NCI-H1436 (cell line): Measurements from ENCODE around the gene TMEM163.
"Not testable (repeated sequence)": the region's sequence is repeated elsewhere in the genome, so short reads cannot be mapped to it uniquely, and the experiment has no call there.

Source experiments
- DNase-seq: peaks from one replicate; lab custom pipeline; 2025; lab: John Stamatoyannopoulos, UW

The TMEM163 gene

DNA sequence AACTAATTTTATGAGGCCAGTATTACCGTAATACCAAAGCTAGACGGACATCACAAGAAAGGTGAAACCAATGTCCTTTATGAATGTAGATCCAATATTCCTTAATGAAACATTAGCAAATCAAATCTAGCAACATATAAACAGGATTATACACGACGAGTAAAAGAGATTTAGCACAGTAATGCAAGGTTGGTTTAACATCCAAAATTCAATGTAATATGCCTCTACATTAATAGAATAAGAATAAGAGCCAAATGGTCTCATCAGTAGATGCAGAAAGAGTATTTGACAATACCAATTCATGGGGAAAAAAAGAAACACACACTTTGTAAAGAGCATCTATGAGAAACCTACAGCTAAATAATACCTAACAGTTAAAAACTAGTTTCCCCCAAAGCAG is 99.5 kb downstream of the TMEM163 start:
- DNase-seq = no peak

DNA sequence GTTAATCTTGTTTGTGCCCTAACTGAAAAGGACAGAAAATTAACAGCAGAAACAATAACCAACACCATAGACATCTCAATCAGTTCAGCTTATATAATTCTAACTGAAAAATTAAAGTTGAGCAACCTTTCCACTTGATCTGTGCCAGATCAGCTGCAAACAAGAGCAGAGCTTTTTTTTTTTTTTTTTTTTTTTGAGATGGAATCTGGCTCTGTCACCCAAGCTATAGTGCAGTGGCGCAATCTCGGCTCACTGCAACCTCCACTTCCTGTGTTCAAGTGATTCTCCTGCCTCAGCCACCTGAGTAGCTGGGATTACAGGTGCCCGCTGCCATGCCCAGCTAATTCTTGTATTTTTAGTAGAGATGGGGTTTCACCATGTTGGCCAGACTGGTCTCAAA is 103.3 kb downstream of the TMEM163 start:
- not testable (repeated sequence) for DNase-seq

DNA sequence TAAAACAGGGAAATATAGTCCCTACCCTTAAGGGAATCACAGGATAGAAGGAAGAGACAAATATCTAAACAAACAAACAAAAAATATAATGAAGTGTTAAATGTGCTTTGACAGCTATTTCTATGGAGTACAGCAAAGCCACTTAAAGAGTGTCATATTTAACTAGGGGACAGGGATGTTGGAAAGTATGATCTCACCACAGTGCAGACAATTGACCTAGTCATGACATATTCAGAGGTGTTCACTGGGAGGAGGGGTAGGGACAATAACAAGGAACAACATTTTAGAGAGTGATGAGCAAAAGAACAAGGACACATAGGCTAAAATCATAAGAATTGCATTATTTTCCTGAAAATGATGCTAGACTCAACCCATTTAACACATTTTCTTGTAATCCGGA is 107.5 kb downstream of the TMEM163 start:
- DNase-seq = no peak

DNA sequence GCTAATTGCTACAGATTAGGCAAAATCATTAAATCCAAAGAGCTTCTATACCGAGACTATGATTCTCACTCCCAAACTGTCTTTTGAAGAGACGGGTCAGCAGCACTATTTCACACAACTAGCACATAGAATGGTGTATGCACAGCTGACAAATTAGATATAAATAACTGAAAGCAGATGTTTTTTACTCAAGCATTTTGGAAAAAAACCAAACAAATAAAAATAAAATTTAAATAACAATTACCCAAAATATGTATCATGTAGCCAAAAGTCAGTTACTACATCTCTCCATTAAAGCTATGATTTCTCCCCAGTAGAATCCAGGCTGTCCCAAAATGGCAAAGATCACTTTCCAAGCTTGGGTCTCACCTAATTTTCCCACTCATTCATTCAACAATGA is 107.9 kb downstream of the TMEM163 start:
- DNase-seq = no peak

DNA sequence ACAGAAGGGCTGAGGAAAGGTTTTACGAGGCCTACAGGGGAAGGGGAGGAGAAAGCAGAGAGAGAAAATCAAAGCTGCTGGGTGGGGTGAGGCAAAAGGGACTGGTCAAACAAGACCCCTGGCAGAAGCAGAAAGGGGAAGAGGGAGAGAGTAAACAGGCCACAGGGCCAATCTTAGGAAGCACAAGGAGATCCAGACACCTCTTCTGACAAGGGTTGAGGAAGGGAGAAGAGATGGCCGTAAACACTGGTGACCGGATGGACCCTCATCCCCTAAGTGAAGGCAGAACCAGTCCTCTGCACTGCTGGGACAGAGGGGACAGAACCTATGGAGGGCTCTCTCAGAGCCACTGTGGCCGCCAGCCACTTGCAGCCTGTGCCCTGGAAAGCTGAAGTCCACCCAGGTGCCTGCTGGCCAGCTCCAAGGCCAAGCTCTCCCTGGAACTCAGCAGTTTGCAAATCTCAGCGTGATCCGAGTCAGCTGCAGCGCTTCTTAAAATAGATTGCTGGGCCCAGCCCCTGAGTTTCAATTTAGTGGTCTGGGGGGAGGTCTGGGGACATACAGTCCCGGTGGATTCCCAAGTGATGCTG is 108.8 kb downstream of the TMEM163 start:
- DNase-seq = no peak

DNA sequence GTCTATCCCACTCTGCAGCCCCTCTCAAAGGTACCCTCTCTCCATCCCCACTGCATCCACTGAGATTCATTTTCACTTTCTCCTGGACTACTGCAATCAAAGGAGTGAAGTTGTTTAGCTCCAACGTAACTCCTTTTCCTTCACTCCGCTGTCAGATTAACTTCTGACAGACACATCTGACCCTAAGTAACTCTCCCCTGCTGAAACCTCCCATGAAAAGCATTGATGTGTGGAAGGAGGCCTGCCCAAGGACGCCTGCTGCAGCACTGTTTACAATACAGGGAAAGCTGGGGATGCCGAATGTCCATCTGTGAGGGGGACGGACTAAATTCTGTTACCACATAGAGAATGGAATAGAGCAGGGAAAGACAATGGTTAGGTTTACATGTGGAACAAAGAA is 114.8 kb downstream of the TMEM163 start:
- DNase-seq = no peak

DNA sequence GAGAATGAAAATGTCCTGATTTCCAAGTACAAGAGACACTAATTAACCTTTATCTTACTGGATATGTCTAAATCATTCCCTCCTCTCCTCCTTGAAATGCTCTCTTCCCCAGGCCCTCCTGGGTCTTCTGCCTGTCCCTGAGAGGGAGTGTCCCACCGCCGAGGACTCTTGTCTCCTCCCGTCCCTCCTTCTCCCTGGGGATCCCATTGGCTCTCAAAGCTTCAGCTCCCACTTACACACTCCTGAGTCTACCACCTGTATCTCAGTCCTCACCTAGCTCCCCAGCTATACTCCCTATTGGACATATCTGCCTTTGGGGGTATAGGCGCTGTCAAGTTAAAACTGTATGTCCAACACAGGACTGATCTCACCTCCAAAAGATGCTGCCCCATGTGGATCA is 116.1 kb downstream of the TMEM163 start:
- no peak for DNase-seq

DNA sequence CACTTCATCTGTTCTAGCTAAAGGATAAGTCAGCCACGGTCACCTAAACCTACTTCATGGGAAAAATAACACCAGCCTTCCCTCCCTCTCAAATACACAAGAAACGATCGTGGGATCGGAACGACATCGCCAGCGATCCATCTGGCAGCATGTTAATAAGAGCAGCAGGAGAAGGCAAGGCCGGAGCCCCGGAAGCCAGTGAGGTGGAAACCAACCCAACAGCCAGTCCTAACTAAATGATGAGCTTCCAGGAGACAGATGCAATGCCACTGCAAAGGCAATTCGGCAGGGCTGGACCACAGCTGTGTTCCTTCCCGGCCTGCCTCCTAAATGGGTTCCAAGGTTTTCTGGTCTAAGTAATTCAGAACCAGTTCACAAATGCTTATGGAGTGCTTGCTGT is 117.5 kb downstream of the TMEM163 start:
- no peak for DNase-seq

DNA sequence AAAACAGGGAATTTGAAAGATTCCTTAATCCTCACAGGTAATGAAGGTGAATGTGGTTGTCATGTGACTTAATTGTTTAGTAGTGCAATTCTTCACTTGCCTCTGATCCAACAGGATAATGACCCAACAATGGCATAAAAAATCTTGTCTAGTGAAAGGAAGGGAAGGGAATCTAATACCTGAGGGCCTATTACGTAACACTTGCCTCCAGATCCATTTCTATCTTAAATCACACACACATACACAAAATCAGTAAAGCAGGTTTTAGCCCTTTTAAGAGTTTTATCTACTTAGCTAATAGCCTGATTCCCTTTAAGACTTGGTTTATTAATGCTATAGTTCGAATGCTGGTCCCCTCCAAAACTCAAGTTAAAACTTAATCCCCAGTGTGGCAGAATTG is 118.6 kb downstream of the TMEM163 start:
- DNase-seq = no peak

DNA sequence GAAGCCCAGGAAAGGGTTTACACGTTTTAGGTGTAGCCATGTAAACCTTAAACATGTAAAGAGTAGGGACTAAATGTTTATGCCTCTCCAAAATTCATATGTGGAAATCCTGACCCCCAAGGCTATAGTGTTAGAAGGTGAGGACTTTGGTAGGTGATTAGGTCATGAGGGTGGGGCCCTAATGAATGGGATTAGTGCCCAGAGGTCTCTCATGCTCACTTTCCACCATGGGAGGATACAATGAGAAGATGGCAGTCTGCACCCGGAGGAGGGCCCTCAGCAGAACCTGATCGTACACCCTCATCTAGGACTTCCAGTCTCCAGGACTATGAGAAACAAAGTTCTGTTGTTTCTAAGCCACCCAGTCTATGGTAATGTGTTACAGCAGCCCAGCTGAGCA is 119.6 kb downstream of the TMEM163 start:
- no peak for DNase-seq

DNA sequence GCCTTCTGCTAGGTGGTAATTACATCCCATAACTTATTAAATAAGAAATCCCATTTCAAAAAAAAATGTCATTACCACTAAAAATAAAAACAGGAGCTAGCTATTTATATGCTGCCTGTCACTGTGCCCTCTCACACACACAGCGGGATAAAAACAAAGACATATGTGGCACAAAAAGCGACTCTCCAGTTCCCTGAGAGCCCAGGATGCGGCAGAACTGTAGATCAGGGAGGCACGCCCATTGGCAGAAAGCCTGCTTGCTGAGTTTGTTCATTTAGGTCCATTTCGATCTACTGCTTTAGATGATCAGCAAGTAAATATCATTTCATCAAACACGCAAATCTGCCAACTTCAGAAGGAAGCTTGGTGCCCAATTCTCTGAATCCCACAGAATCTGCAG is 124.4 kb downstream of the TMEM163 start:
- DNase-seq = no peak

DNA sequence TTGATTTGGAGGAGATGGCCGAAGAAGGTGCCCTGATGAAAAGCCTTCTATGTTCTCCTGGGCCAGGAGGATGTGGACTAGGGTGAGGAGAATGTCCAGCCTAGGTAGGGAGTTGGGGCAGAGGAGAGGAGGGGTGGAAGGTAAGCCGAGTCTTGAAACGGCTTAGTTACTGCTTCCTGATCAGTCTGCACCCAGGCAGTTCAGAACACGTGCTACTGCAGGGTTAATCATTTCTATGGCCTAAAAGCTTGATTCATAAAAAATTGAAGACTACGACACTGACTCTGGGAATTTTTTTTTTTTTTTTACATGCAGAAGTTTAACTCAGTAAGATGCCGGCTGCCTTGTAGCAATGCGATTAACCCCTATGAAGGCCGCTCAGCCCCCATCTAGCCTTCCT is 125.3 kb downstream of the TMEM163 start:
- DNase-seq = no peak

DNA sequence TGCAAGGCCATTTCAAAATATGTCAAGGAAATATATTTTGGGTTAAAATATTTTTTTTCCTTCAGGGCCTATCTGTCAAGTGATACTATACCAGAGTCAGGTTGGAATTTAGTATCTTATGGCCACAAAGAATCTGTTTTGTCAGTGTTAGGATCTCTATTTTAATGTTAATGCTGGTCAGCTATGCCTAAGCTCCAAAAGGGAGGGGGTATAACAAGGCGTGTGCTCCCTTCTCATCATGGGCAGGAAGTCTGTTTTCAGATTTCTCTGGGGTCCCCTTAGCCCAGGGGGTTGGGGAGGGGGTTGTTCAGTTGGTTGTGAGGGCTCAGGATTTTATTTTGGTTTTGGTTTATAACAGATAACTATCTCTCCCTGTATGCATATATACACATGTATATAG is 126.4 kb downstream of the TMEM163 start:
- DNase-seq = no peak

DNA sequence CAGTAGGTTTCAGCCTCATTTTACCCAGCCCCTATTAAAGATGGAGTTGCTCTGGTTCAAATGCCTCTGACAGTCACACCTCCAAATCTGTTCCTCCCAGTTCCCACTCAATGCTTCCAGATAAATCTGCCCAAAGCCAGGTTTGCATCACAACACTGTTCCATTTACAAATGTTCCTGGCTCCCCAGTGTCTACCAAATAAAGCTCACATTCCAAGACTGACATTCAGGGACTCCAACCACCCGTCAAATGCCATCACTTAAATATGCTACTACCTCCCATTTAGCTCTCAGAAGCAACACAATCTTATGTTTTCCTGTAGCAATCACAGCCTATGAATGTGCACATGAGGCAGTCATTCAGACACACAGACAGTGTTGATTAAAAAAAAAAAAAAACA is 127.3 kb downstream of the TMEM163 start:
- DNase-seq = no peak

DNA sequence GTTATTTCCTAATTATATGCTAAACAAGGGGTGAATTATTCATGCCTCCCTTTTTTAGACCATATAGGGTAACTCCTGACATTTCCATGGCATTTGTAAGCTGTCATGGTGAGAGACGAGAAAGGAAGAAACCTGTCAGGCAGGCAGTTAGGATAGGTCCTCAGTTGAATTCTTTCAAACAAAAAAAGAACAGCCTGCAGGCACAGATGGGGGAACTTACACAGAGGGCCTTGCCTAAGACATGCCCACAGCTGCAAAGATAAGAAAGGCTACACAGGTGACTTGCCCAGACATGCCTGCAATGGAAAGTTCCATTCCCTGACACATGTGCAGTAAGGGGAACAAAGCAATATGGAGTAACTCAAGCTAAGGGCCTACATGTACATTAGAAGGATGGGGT is 128.1 kb downstream of the TMEM163 start:
- no peak for DNase-seq

DNA sequence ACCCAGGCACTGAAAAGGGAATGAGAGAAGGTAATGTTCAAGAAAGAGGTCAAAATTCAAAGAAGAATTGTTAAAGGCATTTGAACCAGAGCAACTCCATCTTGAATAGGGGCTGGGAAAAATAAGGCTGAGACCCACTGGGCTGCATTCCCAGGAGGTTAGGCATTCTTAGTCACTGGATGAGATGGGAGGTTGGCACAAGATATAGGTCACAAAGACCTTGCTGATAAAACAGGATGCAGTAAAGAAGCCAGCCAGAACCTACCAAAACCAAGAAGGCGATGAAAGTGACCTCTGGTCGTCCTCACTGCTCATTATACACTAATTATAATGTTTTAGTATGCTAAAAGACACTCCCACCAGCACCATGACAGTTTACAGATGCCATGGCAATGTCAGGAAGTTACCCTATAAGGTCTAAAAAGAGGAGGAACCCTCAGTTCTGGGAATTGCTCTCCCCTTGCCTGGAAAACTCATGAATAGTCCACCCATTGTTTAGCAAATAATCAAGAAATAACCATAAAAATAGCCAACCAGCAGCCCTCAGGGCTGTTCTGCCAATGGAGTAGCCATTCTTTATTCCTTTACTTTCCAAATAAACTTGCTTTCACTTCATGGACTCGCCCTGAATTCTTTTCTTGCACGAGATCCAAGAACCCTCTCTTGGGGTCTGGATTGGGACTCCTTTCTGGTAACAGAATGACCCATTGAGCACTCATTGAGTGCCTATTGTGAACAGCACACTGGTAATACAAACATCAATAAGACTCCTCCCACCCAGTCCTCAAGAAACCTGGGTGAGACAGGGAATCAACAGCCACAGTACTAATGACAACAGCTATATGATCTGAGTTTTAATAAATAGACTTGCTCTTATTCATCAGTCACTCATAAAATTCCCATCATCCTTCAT is 129.4 kb downstream of the TMEM163 start:
- not testable (repeated sequence) for DNase-seq

DNA sequence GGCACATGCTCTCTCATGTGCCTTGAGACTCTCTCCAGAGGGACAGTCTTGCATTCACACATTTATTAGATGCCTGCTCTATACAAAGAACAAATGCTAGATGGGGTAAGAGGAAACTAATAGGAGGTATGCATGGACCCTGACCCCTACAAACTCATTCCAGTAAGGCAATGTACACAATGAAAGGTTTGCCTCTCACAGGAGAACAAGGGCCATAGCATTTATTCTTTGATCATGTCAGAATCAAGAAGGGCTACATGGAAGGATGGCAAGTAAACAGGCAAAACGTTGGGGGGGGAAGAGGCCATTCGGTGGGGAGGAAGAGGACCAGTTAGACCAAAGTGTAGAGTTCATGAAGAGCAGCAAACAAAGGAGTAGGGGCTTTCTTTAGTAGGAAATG is 130.2 kb downstream of the TMEM163 start:
- DNase-seq = no peak

DNA sequence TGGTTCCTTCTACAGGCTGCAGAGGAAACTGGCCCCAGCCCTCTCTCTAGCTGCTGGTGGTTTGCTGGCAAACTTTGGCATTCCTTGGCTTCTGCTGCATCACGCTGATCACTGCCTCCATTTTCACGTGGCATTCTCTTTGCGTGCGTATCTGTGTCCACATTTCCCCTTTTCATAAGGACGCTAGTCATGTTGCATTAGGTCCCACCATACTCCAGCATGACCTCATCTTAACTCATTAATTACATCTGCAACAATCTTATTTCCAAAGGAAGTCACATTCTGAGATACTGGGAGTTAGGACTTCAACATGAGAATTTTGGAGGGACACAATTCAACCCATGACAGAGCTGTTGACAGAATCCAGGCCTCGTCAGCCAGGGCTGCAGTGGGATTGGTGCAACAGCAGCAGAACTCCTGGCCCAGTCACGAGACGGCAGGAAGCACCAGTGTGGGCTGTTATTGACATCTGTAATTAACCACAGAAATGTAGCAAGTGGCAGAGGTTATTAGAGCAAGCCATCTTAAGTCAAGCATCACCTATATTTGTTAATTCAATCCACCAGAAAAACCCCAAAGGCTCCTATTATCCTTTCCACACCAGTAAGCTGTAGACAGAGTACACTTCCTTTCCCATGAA is 132.4 kb downstream of the TMEM163 start:
- DNase-seq = no peak

DNA sequence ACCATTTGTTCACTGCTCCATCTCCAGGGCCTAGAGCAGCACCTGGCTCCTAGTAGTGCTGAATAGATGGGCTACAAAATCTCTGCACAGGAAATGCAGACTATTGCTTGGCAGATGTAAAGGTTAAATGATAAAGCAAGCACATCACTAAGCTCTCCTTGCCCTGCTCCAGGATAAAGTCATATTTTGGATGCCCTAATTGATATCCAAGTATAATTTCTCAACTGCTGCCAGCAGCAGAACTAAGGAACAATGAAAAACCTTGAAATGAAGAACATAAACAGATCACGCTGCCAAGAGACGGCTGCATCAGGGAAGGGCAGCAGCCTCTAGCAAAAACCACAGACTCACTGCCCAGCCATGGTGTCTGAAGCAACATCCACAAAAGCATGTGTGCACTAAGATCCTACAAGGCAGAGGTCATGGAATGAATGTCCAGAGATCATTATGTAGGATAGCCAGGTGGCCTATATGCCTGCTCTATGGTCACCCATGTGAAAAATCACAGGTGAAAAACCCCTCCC is 134.7 kb downstream of the TMEM163 start:
- no peak for DNase-seq

DNA sequence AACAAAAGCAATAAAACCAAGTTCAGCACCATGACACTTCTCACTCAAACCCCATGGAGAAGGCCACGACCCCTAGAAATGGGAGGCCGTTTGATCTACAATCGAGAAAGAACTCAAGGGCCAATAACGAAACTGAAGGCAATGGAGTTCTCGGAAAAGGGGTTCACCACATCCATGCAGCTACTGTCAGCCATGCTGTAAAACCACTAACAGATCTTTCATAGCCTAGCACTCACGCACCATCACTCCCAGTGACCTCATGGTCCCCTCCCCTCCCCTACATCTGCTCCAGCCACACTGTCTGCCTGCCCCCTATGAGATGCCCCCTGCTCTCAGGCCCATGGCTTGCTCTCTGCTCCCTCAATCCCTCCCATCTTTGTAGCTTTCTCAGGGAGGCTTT is 135.3 kb downstream of the TMEM163 start:
- no peak for DNase-seq

DNA sequence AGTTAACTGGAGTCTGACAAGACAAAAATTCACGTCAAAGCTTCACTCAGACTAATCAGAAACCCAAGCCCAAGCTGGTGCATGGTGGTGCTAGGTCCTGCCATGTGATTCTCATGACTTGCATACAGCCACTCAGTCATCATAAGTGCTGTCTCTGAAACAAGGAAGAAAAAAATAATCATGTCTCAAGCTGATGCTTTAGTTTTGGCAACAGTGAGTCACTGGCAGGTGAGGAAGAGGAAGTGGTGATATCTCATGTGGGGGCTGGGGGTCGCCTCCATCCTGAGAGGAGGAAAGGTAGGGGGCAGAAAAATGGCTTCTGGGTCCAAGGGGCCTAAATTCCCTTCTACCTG is 136.3 kb downstream of the TMEM163 start:
- no peak for DNase-seq

DNA sequence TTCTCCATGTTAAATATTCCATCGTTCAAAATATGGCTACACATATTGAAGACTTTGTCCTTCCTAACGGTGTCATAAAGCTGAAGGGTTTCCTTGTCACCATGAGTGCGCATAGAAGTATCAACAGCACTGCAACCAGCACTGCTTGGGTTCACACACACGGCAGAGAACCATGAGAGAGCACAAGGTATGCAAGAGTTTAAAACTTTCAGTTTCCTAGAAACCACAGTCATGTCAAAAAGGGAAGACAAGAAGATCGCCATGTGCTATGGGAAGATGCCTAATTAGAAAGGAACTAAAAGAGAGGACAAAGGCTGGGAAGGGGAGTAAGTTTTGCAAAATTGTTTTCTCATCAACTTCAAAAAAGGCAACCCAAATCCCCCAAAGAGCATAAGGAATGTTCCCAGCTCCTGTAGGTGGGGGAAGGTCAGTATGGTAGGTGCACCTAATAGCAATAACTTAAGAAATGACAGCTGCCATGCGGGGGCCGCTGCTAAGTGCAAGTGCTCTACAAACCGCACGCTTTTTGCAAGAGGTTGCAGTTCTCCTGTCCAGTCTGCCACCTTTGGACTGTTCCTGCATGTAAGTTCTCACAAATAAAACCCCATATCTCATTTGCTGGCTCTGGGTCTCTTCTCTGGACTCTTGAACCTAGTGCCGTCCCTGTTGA is 136.8 kb downstream of the TMEM163 start:
- DNase-seq = no peak

DNA sequence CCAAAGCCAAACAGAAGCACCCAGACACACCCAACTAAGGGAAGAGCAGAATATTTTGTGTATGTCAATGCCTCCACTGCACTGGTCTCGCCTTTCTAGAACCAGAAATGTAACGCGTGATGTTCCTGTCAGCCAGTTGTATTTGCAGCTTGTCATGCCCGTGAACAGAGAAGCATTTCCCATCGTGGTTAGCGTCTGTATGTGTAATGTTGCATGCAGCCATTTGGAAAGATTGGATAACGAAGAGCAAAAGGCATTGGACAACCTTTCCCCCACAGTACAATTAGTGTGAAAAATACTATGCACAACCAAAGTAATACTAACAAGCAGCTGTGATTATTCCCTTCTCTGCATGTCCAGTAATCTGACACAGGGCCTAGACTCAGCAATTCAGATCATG is 140.5 kb downstream of the TMEM163 start:
- DNase-seq = no peak
